OCI-LY1 (cell line): ENCODE results near the gene FAM204A.

Experiments used
- H2AFZ ChIP-seq: fragments of 200-600 bp; sonication (generic), shearing (Covaris generic); 2 replicates; pipeline ENCODE4 v1.6.0; 2014; ENCODE audit warnings: antibody characterized with exemption, mild to moderate bottlenecking, low read length
- H3F3A ChIP-seq: fragments of 200-600 bp; sonication (generic), shearing (Covaris generic); 2 replicates; pipeline ENCODE4 v1.6.0; 2014; ENCODE audit warnings: mild to moderate bottlenecking, antibody characterized with exemption, low read length, moderate library complexity; ENCODE audit not compliant: insufficient read depth
- H3K27ac ChIP-seq: fragments of 200-600 bp; sonication (generic); 2 replicates; pipeline ENCODE4 v1.5.1; 2014; ENCODE audit warnings: low read length, mixed run types, mild to moderate bottlenecking, low read depth; ENCODE audit not compliant: poor library complexity, severe bottlenecking
- H3K27me3 ChIP-seq: fragments of 200-600 bp; sonication (generic); 2 replicates; pipeline ENCODE4 v1.6.0; 2014; ENCODE audit warnings: antibody characterized with exemption, mild to moderate bottlenecking, low read length, moderate library complexity; ENCODE audit not compliant: insufficient read depth
- H3K36me3 ChIP-seq: fragments of 200-600 bp; sonication (generic); 2 replicates; pipeline ENCODE4 v1.6.1; 2014; ENCODE audit warnings: mild to moderate bottlenecking, antibody characterized with exemption, low read length, moderate library complexity, mixed read lengths; ENCODE audit not compliant: insufficient read depth
- H3K4me1 ChIP-seq: fragments of 200-600 bp; sonication (generic); 2 replicates; pipeline ENCODE4 v1.5.1; 2014; ENCODE audit warnings: mild to moderate bottlenecking, low read length, moderate library complexity; ENCODE audit not compliant: insufficient read depth, severe bottlenecking
- H3K4me2 ChIP-seq: fragments of 200-600 bp; sonication (generic), shearing (Covaris generic); 2 replicates; pipeline ENCODE4 v1.6.1; 2014; ENCODE audit warnings: low read length
- H3K4me3 ChIP-seq: fragments of 200-600 bp; sonication (generic); 2 replicates; pipeline ENCODE4 v1.5.1; 2014; ENCODE audit warnings: low read length, low read depth, mild to moderate bottlenecking, mixed read lengths; ENCODE audit not compliant: poor library complexity, severe bottlenecking
- H3K79me2 ChIP-seq: fragments of 200-600 bp; shearing (Covaris generic); 2 replicates; pipeline ENCODE4 v1.6.1; 2016; ENCODE audit warnings: mixed run types, low read length, mixed read lengths; ENCODE audit not compliant: insufficient read depth
- H3K9ac ChIP-seq: fragments of 200-600 bp; sonication (generic), shearing (Covaris generic); 2 replicates; pipeline ENCODE4 v1.6.1; 2014; ENCODE audit warnings: mild to moderate bottlenecking, low read length, mixed read lengths
- H3K9me2 ChIP-seq: fragments of 200-600 bp; sonication (generic), shearing (Covaris generic); 2 replicates; pipeline ENCODE4 v1.6.1; 2014; ENCODE audit warnings: low read depth, mild to moderate bottlenecking, low read length, mixed read lengths
- H3K9me3 ChIP-seq: fragments of 200-600 bp; shearing (Covaris generic); 2 replicates; pipeline ENCODE4 v1.6.1; 2014; ENCODE audit warnings: low read length, mixed read lengths
- H4K20me1 ChIP-seq: fragments of 200-600 bp; sonication (generic), shearing (Covaris generic); 2 replicates; pipeline ENCODE4 v1.6.0; 2016; ENCODE audit warnings: mild to moderate bottlenecking, low read length; ENCODE audit not compliant: insufficient read depth
- EZH2 ChIP-seq: fragments of 200-600 bp; sonication (generic), shearing (Covaris generic); IDR thresholded peaks from 2 replicates; pipeline ENCODE4 v1.8.0; 2017; ENCODE audit warnings: borderline replicate concordance, mixed run types, mild to moderate bottlenecking, antibody characterized with exemption, low read length, moderate library complexity, mixed read lengths
- TF ChIP-seq, protein P1 (sequence below): fragments of 200-600 bp; sonication (generic), shearing (Covaris generic); IDR thresholded peaks from 2 replicates; pipeline ENCODE4 v1.5.1; 2017; ENCODE audit warnings: mild to moderate bottlenecking, antibody characterized with exemption, low read length, moderate library complexity, mixed read lengths

FAM204A gene

DNA sequence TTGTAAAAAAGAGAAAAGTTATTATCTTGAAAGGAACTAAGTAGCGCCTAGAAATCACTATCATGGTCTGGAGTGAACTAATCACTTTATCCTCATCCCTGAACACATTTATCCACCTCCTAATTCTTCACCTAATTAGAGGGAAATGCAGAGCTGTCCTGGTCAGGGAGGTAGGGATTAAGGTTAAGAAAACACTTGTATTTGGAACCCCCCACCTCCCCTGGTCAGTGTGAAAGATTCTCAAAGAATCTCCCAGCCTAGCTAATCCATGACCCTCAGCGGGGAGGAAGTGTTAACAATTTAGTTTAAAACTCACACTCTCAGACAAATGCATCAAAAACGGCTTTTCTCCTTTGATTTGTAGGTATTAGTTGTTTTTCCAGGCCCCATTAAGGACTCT, 83.8 kb downstream of the FAM204A start:
- H3K27me3 ChIP-seq, result no peaks in the 10 kb centered on the region; the same call in 1 of the 2 replicates
- TF ChIP-seq, protein P1, sequence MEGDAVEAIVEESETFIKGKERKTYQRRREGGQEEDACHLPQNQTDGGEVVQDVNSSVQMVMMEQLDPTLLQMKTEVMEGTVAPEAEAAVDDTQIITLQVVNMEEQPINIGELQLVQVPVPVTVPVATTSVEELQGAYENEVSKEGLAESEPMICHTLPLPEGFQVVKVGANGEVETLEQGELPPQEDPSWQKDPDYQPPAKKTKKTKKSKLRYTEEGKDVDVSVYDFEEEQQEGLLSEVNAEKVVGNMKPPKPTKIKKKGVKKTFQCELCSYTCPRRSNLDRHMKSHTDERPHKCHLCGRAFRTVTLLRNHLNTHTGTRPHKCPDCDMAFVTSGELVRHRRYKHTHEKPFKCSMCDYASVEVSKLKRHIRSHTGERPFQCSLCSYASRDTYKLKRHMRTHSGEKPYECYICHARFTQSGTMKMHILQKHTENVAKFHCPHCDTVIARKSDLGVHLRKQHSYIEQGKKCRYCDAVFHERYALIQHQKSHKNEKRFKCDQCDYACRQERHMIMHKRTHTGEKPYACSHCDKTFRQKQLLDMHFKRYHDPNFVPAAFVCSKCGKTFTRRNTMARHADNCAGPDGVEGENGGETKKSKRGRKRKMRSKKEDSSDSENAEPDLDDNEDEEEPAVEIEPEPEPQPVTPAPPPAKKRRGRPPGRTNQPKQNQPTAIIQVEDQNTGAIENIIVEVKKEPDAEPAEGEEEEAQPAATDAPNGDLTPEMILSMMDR, result no peak
- no peak for TF ChIP-seq EZH2
- H3K36me3 ChIP-seq, result no peaks in the 10 kb centered on the region

DNA sequence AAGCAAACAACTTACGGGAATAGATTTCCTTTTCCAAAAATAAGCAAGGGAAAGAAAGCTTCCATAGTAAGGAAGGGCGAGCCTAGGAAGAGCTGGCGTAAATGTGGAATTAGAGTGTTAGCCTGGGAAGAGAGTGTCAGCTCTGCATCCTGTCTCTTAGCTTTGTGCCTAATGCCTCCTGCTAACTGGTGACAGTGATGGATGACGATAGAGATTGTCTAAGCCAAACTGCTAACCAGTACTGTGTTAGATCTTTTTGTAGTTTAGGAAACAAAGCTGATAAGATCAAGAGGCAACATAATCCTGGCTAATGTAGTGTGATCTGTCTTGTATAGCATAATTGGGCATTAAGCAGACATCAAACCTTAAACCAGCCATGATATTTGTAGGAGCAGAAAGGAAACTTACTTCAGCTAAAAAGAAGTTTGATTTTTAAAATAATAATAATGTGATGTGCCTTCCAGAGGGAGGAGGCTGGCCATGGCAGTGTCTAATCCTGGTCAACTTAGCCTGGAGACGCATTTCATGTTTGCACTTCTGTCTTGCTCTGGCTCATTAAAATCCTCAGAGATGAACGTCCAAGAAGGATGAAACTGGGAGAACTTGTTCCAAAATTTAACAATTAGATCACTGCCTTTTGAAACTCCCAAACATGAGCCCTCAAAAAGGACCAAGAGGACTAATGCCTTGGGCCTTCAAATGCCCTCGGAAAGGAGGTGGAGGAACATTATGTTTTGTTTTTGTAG, 85.1 kb downstream of the FAM204A start:
- Histone ChIP-seq H2AFZ (no peak overlapping the region), H3F3A (no peaks in the 10 kb centered on the region), H3K4me2 (no peak overlapping the region), H3K4me1 (no peaks in the 10 kb centered on the region), H3K9me2 (no peaks in the 10 kb centered on the region), H3K27ac (no peak overlapping the region), H3K79me2 (no peaks in the 10 kb centered on the region), H3K4me3 (no peak overlapping the region), H4K20me1 (no peaks in the 10 kb centered on the region), H3K27me3 (no peaks in the 10 kb centered on the region; the same call in 1 of the 2 replicates), H3K9ac (no peak overlapping the region), H3K9me3 (no peaks in the 10 kb centered on the region), H3K36me3 (no peaks in the 10 kb centered on the region)
- TF ChIP-seq, protein P1, result no peak

More for the DNA sequence above, 83.8 kb downstream of the FAM204A start:
- Histone ChIP-seq H3K9me3 (no peaks in the 10 kb centered on the region), H3K4me1 (no peaks in the 10 kb centered on the region), H3K79me2 (no peaks in the 10 kb centered on the region), H3K9ac (no peak overlapping the region), H2AFZ (no peak overlapping the region), H3K4me3 (no peak overlapping the region), H3K27ac (no peak overlapping the region), H4K20me1 (no peaks in the 10 kb centered on the region), H3F3A (no peaks in the 10 kb centered on the region), H3K4me2 (no peak overlapping the region), H3K9me2 (no peaks in the 10 kb centered on the region)

DNA sequence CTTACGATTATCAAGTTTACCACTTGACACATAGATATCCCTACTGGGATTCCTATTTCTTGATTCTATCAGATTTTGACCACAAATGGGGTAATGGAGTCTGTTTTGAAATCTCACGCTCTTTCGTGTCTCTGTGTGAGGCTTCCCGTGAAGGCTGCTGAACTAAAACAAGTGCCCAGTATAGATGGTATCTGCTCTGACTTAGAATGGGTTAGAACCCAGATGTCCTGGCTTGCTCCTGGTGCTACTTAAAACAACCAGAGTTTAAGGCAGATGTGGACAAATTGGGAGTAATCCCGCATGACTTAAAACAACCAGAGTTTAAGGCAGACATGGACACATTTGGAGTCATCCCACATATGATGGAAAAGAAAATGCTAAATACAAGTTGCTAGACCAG, 85.9 kb downstream of the FAM204A start:
- H2AFZ ChIP-seq, result no peak overlapping the region
- TF ChIP-seq, protein P1, result no peak
- TF ChIP-seq EZH2, result no peak
- no peaks in the 10 kb centered on the region for H3K9me3 ChIP-seq
- no peaks in the 10 kb centered on the region for H3F3A ChIP-seq
- H3K27ac ChIP-seq, result no peak overlapping the region
- H3K27me3 ChIP-seq, result no peaks in the 10 kb centered on the region; the same call in 1 of the 2 replicates
- no peaks in the 10 kb centered on the region for H4K20me1 ChIP-seq
- H3K4me1 ChIP-seq, result no peaks in the 10 kb centered on the region
- H3K4me3 ChIP-seq, result no peak overlapping the region
- H3K36me3 ChIP-seq, result no peaks in the 10 kb centered on the region
- H3K9me2 ChIP-seq, result no peaks in the 10 kb centered on the region
- no peaks in the 10 kb centered on the region for H3K79me2 ChIP-seq
- H3K4me2 ChIP-seq, result no peak overlapping the region
- no peak overlapping the region for H3K9ac ChIP-seq
